ENCODE data around the gene SLC25A26.

DNA sequence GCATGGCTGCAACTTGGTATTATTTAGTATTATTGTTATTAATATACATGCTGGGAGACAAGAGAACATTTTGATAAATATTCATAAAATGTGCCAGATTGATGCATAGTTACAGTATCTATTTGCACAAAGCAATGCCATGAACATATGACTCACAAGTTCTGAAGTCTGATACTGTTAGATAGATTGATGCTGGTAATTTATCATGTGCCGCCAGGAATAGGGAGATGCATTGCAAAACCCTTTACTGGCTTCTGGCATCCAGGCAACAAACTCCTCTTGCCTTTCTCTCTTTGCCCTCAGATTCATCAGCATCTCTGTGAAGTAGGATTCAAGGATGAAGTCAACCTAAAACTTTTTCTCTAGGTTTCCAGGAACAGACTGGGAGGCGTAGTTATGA lies 41.0 kb upstream of the SLC25A26 start:
- TF ChIP-seq, protein P1, sequence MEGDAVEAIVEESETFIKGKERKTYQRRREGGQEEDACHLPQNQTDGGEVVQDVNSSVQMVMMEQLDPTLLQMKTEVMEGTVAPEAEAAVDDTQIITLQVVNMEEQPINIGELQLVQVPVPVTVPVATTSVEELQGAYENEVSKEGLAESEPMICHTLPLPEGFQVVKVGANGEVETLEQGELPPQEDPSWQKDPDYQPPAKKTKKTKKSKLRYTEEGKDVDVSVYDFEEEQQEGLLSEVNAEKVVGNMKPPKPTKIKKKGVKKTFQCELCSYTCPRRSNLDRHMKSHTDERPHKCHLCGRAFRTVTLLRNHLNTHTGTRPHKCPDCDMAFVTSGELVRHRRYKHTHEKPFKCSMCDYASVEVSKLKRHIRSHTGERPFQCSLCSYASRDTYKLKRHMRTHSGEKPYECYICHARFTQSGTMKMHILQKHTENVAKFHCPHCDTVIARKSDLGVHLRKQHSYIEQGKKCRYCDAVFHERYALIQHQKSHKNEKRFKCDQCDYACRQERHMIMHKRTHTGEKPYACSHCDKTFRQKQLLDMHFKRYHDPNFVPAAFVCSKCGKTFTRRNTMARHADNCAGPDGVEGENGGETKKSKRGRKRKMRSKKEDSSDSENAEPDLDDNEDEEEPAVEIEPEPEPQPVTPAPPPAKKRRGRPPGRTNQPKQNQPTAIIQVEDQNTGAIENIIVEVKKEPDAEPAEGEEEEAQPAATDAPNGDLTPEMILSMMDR (IDR thresholded peaks at IDR 0.05), result no peak
- TF ChIP-seq POLR2A (IDR thresholded peaks at IDR 0.05), result no peak
